Cardiac fibroblast (primary cell): ENCODE data around the gene HOXD11.

Source experiments
- DNase-seq, 2 donors: peaks; one replicate each; pipeline versions ENCODE4 v3.0.0 to v3.0.0-alpha.2; 2010; ENCODE audit warnings: low read depth in 2 of 2
- H3K4me3 ChIP-seq, 2 donors: replicated peaks in 1 of 2; 1 replicate in 1 of 2; 2 replicates in 1 of 2; pipeline ENCODE4 v1.5.1; 2011; ENCODE audit warnings: low read depth in 2 of 2, low read length in 2 of 2, mild to moderate bottlenecking in 2 of 2, moderate library complexity in 1 of 2
- CTCF ChIP-seq: IDR thresholded peaks from one replicate; pipeline ENCODE4 v1.5.1; 2011; ENCODE audit warnings: low read depth, mild to moderate bottlenecking, low read length, inconsistent platforms

Gene HOXD11

GRCh38 chr2:176071330-176072291 is 35.5 kb upstream of the HOXD11 start:
- TF ChIP-seq CTCF: no peak
- no peak for DNase-seq
- no peak overlapping the region for H3K4me3 ChIP-seq

- no peak overlapping the region for H3K4me3 ChIP-seq
- TF ChIP-seq CTCF: no peak
- no peak for DNase-seq
Measured at GRCh38 chr2:176072292-176072669, 34.8 kb upstream of the HOXD11 start.

- no peak for DNase-seq
- no peak for TF ChIP-seq CTCF
Measured at GRCh38 chr2:176072951-176073904, 33.9 kb upstream of the HOXD11 start.

GRCh38 chr2:176074919-176075425 is 32.1 kb upstream of the HOXD11 start:
- no peak overlapping the region for H3K4me3 ChIP-seq
- no peak for TF ChIP-seq CTCF
- no peak for DNase-seq

More at GRCh38 chr2:176072951-176073904, 33.9 kb upstream of the HOXD11 start:
- no peak overlapping the region for H3K4me3 ChIP-seq

GRCh38 chr2:176075481-176075880 is 31.6 kb upstream of the HOXD11 start:
- no peak for DNase-seq
- TF ChIP-seq CTCF: no peak
- no peak overlapping the region for H3K4me3 ChIP-seq

- H3K4me3 ChIP-seq: no peak overlapping the region
- no peak for TF ChIP-seq CTCF
Measured at GRCh38 chr2:176076063-176076462, 31.0 kb upstream of the HOXD11 start.

More at GRCh38 chr2:176076063-176076462, 31.0 kb upstream of the HOXD11 start:
- DNase-seq: no peak
